ENCODE data around the gene PCDHGC3.

GRCh38 chr5:141488591-141489561 is 13.1 kb downstream of the PCDHGC3 start, which contains the start of gene PCDHGC5:
- TF ChIP-seq EZH2 (IDR thresholded peaks at IDR 0.05; ENCODE audit: borderline replicate concordance, low read depth, low read length, poor library complexity, severe bottlenecking), result no peak
- no peak for TF ChIP-seq CTCF (conservative IDR thresholded peaks at IDR 0.05; ENCODE audit: low read depth, low read length)

All from A673 (cell line).